ENCODE measurements around the gene STAT2.

GRCh38 chr12:56317675-56318074, 42.2 kb downstream of the STAT2 start:
- TF ChIP-seq ARNT (IDR thresholded peaks at IDR 0.05) (no peak), BHLHE40 (IDR thresholded peaks at IDR 0.05; ENCODE audit: borderline replicate concordance) (no peak), FOXK2 (IDR thresholded peaks at IDR 0.05) (no peak), SUZ12 (IDR thresholded peaks at IDR 0.05) (no peak), LEF1 (IDR thresholded peaks at IDR 0.05; ENCODE audit: borderline replicate concordance) (no peak), FOXA1 (IDR thresholded peaks at IDR 0.05) (no peak), HDGF (IDR thresholded peaks at IDR 0.05; ENCODE audit: borderline replicate concordance) (no peak), FOXM1 (IDR thresholded peaks at IDR 0.05; ENCODE audit: borderline replicate concordance) (no peak), L3MBTL2 (conservative IDR thresholded peaks at IDR 0.05) (no peak), PKNOX1 (IDR thresholded peaks at IDR 0.05) (no peak)

All from HEK293T (cell line).